ENCODE results near the gene STK39.

The STK39 gene

GRCh38 chr2:168293766-168294165, 46.4 kb upstream of the STK39 start:
- H3K9me2 ChIP-seq (replicated peaks; ENCODE audit: control insufficient read depth, low read length) = no peaks in the 10 kb centered on the region
- H3K27ac ChIP-seq (ENCODE audit: low read depth, low read length) = no peak overlapping the region
- H3K79me2 ChIP-seq (ENCODE audit: control insufficient read depth, low read length) = no peaks in the 10 kb centered on the region
- no peaks in the 10 kb centered on the region for H3K36me3 ChIP-seq (ENCODE audit: control insufficient read depth, low read length)
- no peaks in the 10 kb centered on the region for H3K4me1 ChIP-seq (ENCODE audit: control insufficient read depth, low read length)
- H3F3A ChIP-seq (ENCODE audit: control insufficient read depth, insufficient read depth) = no peaks in the 10 kb centered on the region
- no peaks in the 10 kb centered on the region for H4K20me1 ChIP-seq (ENCODE audit: control insufficient read depth, insufficient read depth, low read depth, low read length)
- no peak overlapping the region for H3K4me2 ChIP-seq (ENCODE audit: low read length)
- H3K9me3 ChIP-seq (ENCODE audit: control insufficient read depth, insufficient read depth, low read length) = no peaks in the 10 kb centered on the region
- TF ChIP-seq CTCF (IDR thresholded peaks at IDR 0.05; ENCODE audit: low read depth, low read length, poor library complexity, severe bottlenecking) (no peak), EZH2phosphoT487 (IDR thresholded peaks at IDR 0.05; ENCODE audit: borderline replicate concordance, low read length) (no peak)
- H3K27me3 ChIP-seq (ENCODE audit: control insufficient read depth, low read length) = peaks cover 3% of the 10 kb centered on the region; the same call in 1 of the 2 replicates
- H3K4me3 ChIP-seq (ENCODE audit: low read length) = no peak overlapping the region

GRCh38 chr2:168290391-168290790, 43.0 kb upstream of the STK39 start:
- TF ChIP-seq CTCF (IDR thresholded peaks at IDR 0.05; ENCODE audit: low read depth, low read length, poor library complexity, severe bottlenecking) = no peak
- no peak for TF ChIP-seq EZH2phosphoT487 (IDR thresholded peaks at IDR 0.05; ENCODE audit: borderline replicate concordance, low read length)
- Histone ChIP-seq H3K27me3 (ENCODE audit: control insufficient read depth, low read length) (no peaks in the 10 kb centered on the region), H3K36me3 (ENCODE audit: control insufficient read depth, low read length) (no peaks in the 10 kb centered on the region), H3K4me3 (ENCODE audit: low read length) (no peak overlapping the region), H3F3A (ENCODE audit: control insufficient read depth, insufficient read depth) (no peaks in the 10 kb centered on the region), H3K9me2 (replicated peaks; ENCODE audit: control insufficient read depth, low read length) (no peaks in the 10 kb centered on the region), H3K4me1 (ENCODE audit: control insufficient read depth, low read length) (no peaks in the 10 kb centered on the region), H4K20me1 (ENCODE audit: control insufficient read depth, insufficient read depth, low read depth, low read length) (no peaks in the 10 kb centered on the region), H3K27ac (ENCODE audit: low read depth, low read length) (no peak overlapping the region), H3K9me3 (ENCODE audit: control insufficient read depth, insufficient read depth, low read length) (no peaks in the 10 kb centered on the region), H3K79me2 (ENCODE audit: control insufficient read depth, low read length) (no peaks in the 10 kb centered on the region), H3K4me2 (ENCODE audit: low read length) (no peak overlapping the region)

GRCh38 chr2:168289880-168290279, 42.5 kb upstream of the STK39 start:
- H3K4me3 ChIP-seq (ENCODE audit: low read length) = no peak overlapping the region
- TF ChIP-seq EZH2phosphoT487 (IDR thresholded peaks at IDR 0.05; ENCODE audit: borderline replicate concordance, low read length) = no peak
- no peak for TF ChIP-seq CTCF (IDR thresholded peaks at IDR 0.05; ENCODE audit: low read depth, low read length, poor library complexity, severe bottlenecking)
- no peaks in the 10 kb centered on the region for H3K9me3 ChIP-seq (ENCODE audit: control insufficient read depth, insufficient read depth, low read length)
- H3F3A ChIP-seq (ENCODE audit: control insufficient read depth, insufficient read depth) = no peaks in the 10 kb centered on the region
- H3K4me2 ChIP-seq (ENCODE audit: low read length) = no peak overlapping the region
- no peaks in the 10 kb centered on the region for H3K9me2 ChIP-seq (replicated peaks; ENCODE audit: control insufficient read depth, low read length)
- H3K36me3 ChIP-seq (ENCODE audit: control insufficient read depth, low read length) = no peaks in the 10 kb centered on the region
- H4K20me1 ChIP-seq (ENCODE audit: control insufficient read depth, insufficient read depth, low read depth, low read length) = no peaks in the 10 kb centered on the region
- H3K79me2 ChIP-seq (ENCODE audit: control insufficient read depth, low read length) = no peaks in the 10 kb centered on the region
- H3K27ac ChIP-seq (ENCODE audit: low read depth, low read length) = no peak overlapping the region
- H3K4me1 ChIP-seq (ENCODE audit: control insufficient read depth, low read length) = no peaks in the 10 kb centered on the region
- no peaks in the 10 kb centered on the region for H3K27me3 ChIP-seq (ENCODE audit: control insufficient read depth, low read length)

- TF ChIP-seq EZH2phosphoT487 (IDR thresholded peaks at IDR 0.05; ENCODE audit: borderline replicate concordance, low read length) = no peak
- TF ChIP-seq CTCF (IDR thresholded peaks at IDR 0.05; ENCODE audit: low read depth, low read length, poor library complexity, severe bottlenecking) = no peak
- H3K27me3 ChIP-seq (ENCODE audit: control insufficient read depth, low read length) = no peaks in the 10 kb centered on the region; the same call in 1 of the 2 replicates
- H3K4me1 ChIP-seq (ENCODE audit: control insufficient read depth, low read length) = no peaks in the 10 kb centered on the region
- no peaks in the 10 kb centered on the region for H3K79me2 ChIP-seq (ENCODE audit: control insufficient read depth, low read length)
- H3K9me3 ChIP-seq (ENCODE audit: control insufficient read depth, insufficient read depth, low read length) = no peaks in the 10 kb centered on the region
- H3K36me3 ChIP-seq (ENCODE audit: control insufficient read depth, low read length) = no peaks in the 10 kb centered on the region
- no peaks in the 10 kb centered on the region for H3F3A ChIP-seq (ENCODE audit: control insufficient read depth, insufficient read depth)
- no peak overlapping the region for H3K4me3 ChIP-seq (ENCODE audit: low read length)
- no peak overlapping the region for H3K27ac ChIP-seq (ENCODE audit: low read depth, low read length)
- no peak overlapping the region for H3K4me2 ChIP-seq (ENCODE audit: low read length)
- no peaks in the 10 kb centered on the region for H4K20me1 ChIP-seq (ENCODE audit: control insufficient read depth, insufficient read depth, low read depth, low read length)
- H3K9me2 ChIP-seq (replicated peaks; ENCODE audit: control insufficient read depth, low read length) = no peaks in the 10 kb centered on the region
These were observed 39.1 kb upstream of the STK39 start for GRCh38 chr2:168286535-168286934.
